Skeletal muscle satellite cell (primary cell): ENCODE measurements around the gene GON4L.
"Not testable (repeated sequence)": the region's sequence is repeated elsewhere in the genome, so short reads cannot be mapped to it uniquely, and the experiment has no call there.

Source experiments
- H3K27me3 ChIP-seq: 2 replicates; pipeline ENCODE4 v1.7.0; 2013; ENCODE audit warnings: low read length; ENCODE audit not compliant: control insufficient read depth, insufficient read depth
- H3K36me3 ChIP-seq: 2 replicates; pipeline ENCODE4 v1.7.0; 2013; ENCODE audit warnings: mild to moderate bottlenecking, control low read depth, low read length; ENCODE audit not compliant: insufficient read depth
- H3K4me1 ChIP-seq: 2 replicates; pipeline ENCODE4 v1.7.0; 2013; ENCODE audit warnings: low read length; ENCODE audit not compliant: control insufficient read depth, insufficient read depth
- H3K4me2 ChIP-seq: 2 replicates; pipeline ENCODE4 v1.7.0; 2013; ENCODE audit warnings: mild to moderate bottlenecking, low read length
- H3K4me3 ChIP-seq: 2 replicates; pipeline ENCODE4 v1.7.0; 2013; ENCODE audit warnings: low read length
- H3K9ac ChIP-seq: 2 replicates; pipeline ENCODE4 v1.7.0; 2013; ENCODE audit warnings: mild to moderate bottlenecking, low read depth, low read length, moderate library complexity
- H3K9me3 ChIP-seq: replicated peaks from 2 replicates; pipeline ENCODE4 v1.7.0; 2013; ENCODE audit warnings: mild to moderate bottlenecking, control low read depth, low read length

The GON4L gene

DNA sequence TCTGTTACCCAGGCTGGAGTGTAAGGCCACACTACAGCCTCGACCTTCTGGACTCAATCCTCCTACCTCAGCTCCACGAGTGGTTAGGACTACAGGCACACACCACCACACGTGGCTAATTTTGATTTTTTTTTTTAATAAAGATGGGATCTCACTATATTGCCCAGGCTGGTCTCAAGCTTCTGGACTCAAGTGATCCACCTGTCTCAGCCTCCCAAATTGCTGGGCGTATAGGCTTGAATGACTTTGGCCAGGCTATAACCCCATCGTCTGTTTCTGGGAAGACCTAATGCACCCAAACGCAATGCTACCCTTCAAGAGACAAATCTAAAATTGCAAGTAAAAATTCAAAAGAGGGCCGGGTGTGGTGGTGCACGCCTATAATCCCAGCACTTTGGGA is 116.0 kb downstream of the GON4L start:
- no peaks in the 10 kb centered on the region for H3K9me3 ChIP-seq
- no peak overlapping the region for H3K9ac ChIP-seq
- no peaks in the 10 kb centered on the region for H3K4me1 ChIP-seq
- peaks cover 25% of the 10 kb centered on the region for H3K36me3 ChIP-seq
- H3K27me3 ChIP-seq, result no peaks in the 10 kb centered on the region
- no peak overlapping the region for H3K4me3 ChIP-seq
- no peak overlapping the region for H3K4me2 ChIP-seq

DNA sequence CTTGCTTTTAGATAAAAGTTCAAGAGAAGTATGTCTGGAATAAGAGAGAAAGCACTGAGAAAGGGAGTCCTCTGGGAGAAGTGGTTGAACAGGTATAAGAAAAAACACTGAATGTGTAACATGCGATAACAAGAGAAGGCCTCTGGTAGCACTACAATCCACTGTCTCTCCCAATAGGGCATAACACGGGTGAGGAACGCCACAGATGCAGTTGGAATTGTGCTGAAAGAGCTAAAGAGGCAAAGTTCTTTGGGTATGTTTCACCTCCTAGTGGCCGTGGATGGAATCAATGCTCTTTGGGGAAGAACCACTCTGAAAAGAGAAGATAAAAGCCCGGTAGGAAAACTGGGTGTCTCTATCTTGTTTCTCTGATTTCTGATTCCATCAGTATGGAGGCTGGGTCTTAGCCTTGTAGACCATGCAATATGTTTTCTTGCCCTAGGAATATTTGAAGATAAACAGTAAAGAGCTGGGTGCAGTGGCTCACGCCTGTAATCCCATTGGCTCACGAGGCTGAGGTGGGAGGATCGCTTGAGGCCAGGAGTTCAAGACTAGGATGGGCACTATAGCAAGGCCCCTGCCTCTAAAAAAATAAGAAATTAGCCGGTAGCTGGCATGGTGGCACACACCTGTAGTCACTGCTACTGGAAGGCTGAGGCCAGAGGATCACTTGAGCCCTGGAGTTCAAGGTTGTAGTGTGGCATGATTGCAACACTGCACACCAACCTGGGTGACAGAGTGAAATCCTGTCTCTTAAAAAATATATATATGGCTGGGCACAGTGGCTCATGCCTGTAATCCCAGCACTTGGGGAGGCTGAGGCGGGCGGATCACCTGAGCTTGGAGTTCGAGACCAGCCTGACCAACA is 127.7 kb downstream of the GON4L start:
- no peak overlapping the region for H3K4me2 ChIP-seq
- H3K9ac ChIP-seq, result peak overlapping the region; percentile 35
- H3K4me1 ChIP-seq, result no peaks in the 10 kb centered on the region
- no peaks in the 10 kb centered on the region for H3K27me3 ChIP-seq
- H3K9me3 ChIP-seq, result no peaks in the 10 kb centered on the region
- H3K4me3 ChIP-seq, result no peak overlapping the region
- H3K36me3 ChIP-seq, result peaks cover 37% of the 10 kb centered on the region

DNA sequence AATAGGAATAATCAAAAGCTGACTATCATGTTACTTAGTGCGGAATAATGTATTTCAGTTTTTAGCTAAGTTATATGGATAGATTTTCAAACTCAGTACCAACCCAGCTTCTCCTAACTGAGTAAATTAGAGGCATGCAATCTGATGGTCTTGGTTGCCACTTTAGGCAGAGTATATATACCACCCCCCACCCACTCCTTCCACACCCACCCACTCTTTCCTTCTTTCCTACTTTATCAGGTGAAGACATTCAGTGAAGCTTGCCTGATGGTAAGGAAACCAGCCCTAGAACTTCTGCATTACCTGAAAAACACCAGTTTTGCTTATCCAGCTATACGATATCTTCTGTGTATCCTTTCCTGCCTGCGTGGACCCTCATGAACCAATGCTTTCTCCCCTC is 131.9 kb downstream of the GON4L start:
- H3K4me3 ChIP-seq, result no peak overlapping the region
- H3K9ac ChIP-seq, result no peak overlapping the region
- no peaks in the 10 kb centered on the region for H3K4me1 ChIP-seq
- no peak overlapping the region for H3K4me2 ChIP-seq
- H3K9me3 ChIP-seq, result no peaks in the 10 kb centered on the region
- H3K36me3 ChIP-seq, result peaks cover 31% of the 10 kb centered on the region
- no peaks in the 10 kb centered on the region for H3K27me3 ChIP-seq

DNA sequence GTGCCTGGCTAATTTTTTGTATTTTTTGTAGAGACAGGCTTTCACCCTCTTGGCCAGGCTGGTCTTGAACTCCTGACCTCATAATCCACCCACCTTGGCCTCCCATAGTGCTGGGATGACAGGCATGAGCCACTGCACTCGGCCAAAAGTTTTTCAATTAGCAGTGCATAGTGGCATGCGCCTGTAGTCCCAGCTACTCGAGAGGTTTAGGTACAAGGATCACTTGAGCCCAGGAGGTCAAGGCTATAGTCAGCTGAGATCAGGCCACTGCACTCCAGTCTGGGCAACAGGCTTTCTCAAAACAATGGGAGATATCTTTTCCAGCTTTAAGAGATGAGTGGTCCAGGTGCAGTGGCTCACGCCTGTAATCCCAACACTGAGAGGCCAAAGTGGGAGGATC is 137.3 kb downstream of the GON4L start:
- no peaks in the 10 kb centered on the region for H3K4me1 ChIP-seq
- peaks cover 39% of the 10 kb centered on the region for H3K36me3 ChIP-seq
- H3K27me3 ChIP-seq, result no peaks in the 10 kb centered on the region

DNA sequence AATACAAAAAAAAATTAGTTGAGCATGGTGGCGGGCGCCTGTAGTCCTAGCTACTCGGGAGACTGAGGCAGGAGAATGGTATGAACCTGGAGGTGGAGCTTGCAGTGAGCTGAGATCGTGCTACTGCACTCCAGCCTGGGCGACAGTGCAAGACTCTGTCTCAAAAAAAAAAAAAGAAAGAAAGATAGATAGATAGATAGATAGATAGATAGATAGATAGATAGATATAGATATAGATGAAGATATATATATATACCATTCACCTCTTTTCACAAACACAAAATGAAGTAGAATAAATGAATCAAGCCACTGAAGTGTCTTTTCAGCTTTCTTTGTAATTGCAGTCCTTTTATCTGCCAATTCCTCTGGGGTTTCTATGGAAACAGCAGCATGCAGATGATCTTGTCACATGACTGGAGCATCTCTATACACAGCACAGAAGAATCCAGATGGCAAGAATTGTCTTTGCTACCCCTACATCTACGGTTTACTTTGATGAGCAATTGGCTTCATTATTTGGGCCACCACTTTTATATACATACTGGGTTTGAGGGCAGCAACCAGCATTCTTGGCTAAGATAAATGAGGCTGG is 138.4 kb downstream of the GON4L start:
- H3K4me2 ChIP-seq, H3K4me1 ChIP-seq, H3K27me3 ChIP-seq, H3K9ac ChIP-seq, H3K9me3 ChIP-seq, H3K4me3 ChIP-seq: not testable (repeated sequence)
- peaks cover 43% of the 10 kb centered on the region for H3K36me3 ChIP-seq

More for the DNA sequence above, 137.3 kb downstream of the GON4L start:
- no peak overlapping the region for H3K4me3 ChIP-seq
- no peak overlapping the region for H3K9ac ChIP-seq
- no peak overlapping the region for H3K4me2 ChIP-seq
- no peaks in the 10 kb centered on the region for H3K9me3 ChIP-seq

DNA sequence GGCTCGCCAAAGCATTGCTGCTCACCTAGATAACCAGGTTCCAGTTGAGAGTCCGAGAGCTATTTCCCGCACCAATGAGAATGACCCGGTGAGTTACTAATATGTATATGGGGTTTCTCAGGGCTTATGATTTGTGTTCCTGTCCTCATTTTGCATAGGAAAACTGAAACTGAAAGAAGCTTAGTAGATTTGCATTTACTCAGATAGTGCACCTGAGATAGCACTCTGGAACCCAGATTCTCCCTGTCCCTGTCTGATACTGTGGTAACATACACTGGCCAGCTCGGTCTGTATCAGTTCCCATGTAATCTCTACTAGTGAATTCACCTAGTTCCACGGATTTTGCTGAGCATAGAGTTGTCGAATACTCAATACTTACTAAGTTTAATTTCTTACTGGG is 140.0 kb downstream of the GON4L start:
- no peak overlapping the region for H3K9ac ChIP-seq
- no peaks in the 10 kb centered on the region for H3K4me1 ChIP-seq
- no peaks in the 10 kb centered on the region for H3K9me3 ChIP-seq
- no peak overlapping the region for H3K4me3 ChIP-seq
- H3K4me2 ChIP-seq, result no peak overlapping the region
- no peaks in the 10 kb centered on the region for H3K27me3 ChIP-seq
- peaks cover 40% of the 10 kb centered on the region for H3K36me3 ChIP-seq

DNA sequence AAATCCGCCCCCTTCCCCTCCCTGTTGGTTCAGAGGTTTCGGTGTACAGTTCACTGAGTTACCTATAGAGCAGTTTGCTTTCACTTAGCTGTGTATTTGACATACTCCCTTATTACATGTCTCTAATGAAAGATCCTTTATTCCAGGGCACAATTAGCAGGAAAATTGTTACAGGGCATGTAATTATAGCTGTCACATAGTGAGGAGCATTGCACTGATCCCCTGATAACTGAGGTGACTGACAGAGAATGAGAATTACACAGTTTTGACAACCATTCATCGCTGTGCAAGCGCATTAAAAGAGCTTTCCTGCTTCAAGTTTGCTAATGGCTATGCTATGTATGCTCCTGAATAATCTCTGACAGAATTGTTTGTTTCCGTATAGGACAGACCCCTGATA is 141.2 kb downstream of the GON4L start:
- no peak overlapping the region for H3K4me3 ChIP-seq

DNA sequence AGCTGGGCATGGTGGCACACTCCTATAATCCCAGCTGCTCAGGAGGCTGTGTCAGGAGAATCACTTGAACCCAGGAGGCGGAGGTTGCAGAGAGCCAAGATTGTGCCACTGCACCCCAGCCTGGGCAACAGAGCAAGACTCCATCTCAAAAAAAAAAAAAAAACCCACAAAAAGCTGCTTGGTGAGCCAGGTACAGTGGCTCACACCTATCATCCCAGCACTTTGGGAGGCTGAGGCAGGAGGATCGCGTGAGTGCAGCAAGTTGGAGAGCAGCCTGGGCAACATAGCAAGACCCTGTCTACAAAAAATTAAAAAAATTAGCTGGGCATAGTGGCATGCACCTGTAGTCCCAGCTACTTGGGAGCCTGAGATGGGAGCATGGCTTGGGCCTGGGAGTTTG is 142.0 kb downstream of the GON4L start:
- not testable (repeated sequence) for H3K27me3 ChIP-seq
- peaks cover 38% of the 10 kb centered on the region for H3K36me3 ChIP-seq

More for the DNA sequence above, 141.2 kb downstream of the GON4L start:
- Histone ChIP-seq H3K9ac (no peak overlapping the region), H3K4me2 (no peak overlapping the region), H3K9me3 (no peaks in the 10 kb centered on the region), H3K4me1 (no peaks in the 10 kb centered on the region), H3K36me3 (peaks cover 38% of the 10 kb centered on the region), H3K27me3 (no peaks in the 10 kb centered on the region)

DNA sequence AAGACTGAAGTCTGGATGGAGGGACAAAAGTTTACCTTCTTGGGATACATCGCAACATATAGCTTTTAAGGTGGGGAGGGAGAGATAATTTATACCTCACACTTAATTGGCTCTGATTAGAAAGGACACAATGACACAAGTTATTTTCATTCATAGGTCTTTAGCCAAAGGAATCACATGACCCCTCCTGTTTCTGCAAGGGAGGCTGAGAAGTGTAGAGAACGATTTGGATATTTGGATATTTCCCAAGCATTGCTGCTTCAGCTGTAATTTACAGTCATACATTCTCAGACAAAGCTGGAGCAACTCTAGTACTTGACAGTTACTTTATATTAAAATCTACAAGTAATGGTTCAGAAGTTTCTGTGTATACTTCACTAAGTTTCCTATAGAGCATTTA is 143.9 kb downstream of the GON4L start:
- no peak overlapping the region for H3K9ac ChIP-seq
- peaks cover 33% of the 10 kb centered on the region for H3K36me3 ChIP-seq
- H3K4me2 ChIP-seq, result no peak overlapping the region

More for the DNA sequence above, 142.0 kb downstream of the GON4L start:
- H3K4me2 ChIP-seq, H3K4me3 ChIP-seq, H3K9ac ChIP-seq, H3K9me3 ChIP-seq, H3K4me1 ChIP-seq: not testable (repeated sequence)

DNA sequence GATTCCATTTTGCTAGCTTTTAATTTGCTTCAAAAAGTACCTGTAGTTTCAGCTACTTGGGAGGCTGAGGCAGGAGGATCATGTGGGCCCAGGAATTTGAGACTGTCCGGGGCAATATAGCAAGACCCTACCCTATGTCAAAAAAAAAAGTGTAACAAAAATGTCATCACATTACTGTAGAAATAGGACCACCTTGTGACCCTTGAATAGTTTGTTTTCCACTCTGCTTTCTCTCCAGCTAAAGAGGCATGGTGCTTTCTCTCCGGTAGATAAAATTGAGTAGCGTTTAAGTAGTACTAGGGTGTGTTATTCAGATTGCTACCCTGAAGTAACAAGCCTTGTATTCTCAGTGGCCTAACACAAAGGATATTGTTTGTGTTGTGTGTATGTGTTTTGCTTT is 144.4 kb downstream of the GON4L start:
- H3K36me3 ChIP-seq, result peaks cover 30% of the 10 kb centered on the region
- H3K9ac ChIP-seq, H3K4me3 ChIP-seq, H3K27me3 ChIP-seq, H3K9me3 ChIP-seq, H3K4me1 ChIP-seq, H3K4me2 ChIP-seq: not testable (repeated sequence)

More for the DNA sequence above, 143.9 kb downstream of the GON4L start:
- Histone ChIP-seq H3K9me3 (no peaks in the 10 kb centered on the region), H3K27me3 (no peaks in the 10 kb centered on the region), H3K4me1 (no peaks in the 10 kb centered on the region), H3K4me3 (no peak overlapping the region)

DNA sequence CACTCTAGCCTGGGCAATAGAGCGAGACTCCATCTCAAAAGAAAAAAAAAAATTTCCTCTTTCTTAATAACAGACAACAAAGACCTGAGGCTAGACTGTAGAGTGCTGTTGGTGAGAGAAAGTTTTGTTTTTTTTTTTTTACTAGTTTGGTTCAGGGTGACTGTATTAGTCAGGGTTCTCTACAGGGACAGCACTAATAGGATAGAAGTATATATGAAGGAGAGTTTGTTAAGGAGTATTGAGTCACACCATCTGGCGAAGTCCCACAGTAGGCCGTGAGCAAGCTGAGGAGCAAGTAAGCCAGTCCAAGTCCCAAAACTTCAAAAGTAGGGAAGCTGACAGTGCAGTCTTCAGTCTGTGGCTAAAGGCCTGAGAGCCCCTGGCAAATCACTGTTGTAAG is 145.6 kb downstream of the GON4L start:
- H3K9me3 ChIP-seq, H3K4me1 ChIP-seq, H3K27me3 ChIP-seq, H3K4me3 ChIP-seq, H3K4me2 ChIP-seq, H3K9ac ChIP-seq: not testable (repeated sequence)
- H3K36me3 ChIP-seq, result peaks cover 24% of the 10 kb centered on the region

DNA sequence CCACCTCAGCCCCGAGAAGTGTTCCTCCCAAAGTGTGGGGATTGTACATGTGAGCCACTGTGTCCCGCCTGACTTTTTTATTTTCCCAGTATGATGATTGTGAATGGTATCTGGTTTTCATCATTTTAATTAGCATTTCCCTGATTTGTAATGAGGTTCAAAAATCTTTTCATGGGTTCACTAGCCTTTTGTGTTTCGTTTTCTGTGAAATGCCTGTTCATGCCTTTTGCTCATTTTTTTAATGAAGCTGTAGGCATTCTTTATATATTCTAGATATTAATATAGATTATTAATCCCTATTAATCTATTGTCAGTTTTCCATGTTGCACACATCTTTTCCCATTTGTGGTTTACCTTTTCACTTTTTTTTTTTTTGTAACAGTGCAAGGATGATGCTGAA is 147.6 kb downstream of the GON4L start:
- Histone ChIP-seq H3K4me1 (peaks cover 10% of the 10 kb centered on the region), H3K27me3 (no peaks in the 10 kb centered on the region), H3K4me3 (no peak overlapping the region), H3K4me2 (no peak overlapping the region), H3K9me3 (no peaks in the 10 kb centered on the region), H3K9ac (no peak overlapping the region), H3K36me3 (peaks cover 16% of the 10 kb centered on the region)
